Osteocyte (in vitro differentiated cells): ENCODE data around the gene ARSA. TPM values are rescaled to one million over a fixed set of nuclear protein-coding genes. Genes with fewer than 3 reads are reported as not detected.
A peak's percentile ranks its signal among the peaks of the same experiment; 100 is the strongest.

Experiments used
- DNase-seq: peaks from one replicate; pipeline ENCODE4 v3.0.0; 2021; ENCODE audit warnings: mixed read lengths; ENCODE audit not compliant: unreplicated experiment; ENCODE audit errors: extremely low spot score
- H3K27ac Mint-ChIP-seq: one replicate; pipeline ENCODE4 v1.8.0; 2021; ENCODE audit warnings: mild to moderate bottlenecking, mixed read lengths; ENCODE audit not compliant: unreplicated experiment
- H3K27me3 Mint-ChIP-seq: one replicate; pipeline ENCODE4 v1.8.0; 2021; ENCODE audit warnings: mixed read lengths; ENCODE audit not compliant: unreplicated experiment
- H3K36me3 Mint-ChIP-seq: one replicate; pipeline ENCODE4 v1.8.0; 2021; ENCODE audit warnings: mixed read lengths; ENCODE audit not compliant: unreplicated experiment
- H3K4me1 Mint-ChIP-seq: one replicate; pipeline ENCODE4 v1.8.0; 2021; ENCODE audit warnings: mixed read lengths; ENCODE audit not compliant: unreplicated experiment
- H3K4me3 Mint-ChIP-seq: one replicate; pipeline ENCODE4 v1.8.0; 2021; ENCODE audit warnings: mild to moderate bottlenecking, moderate library complexity, mixed read lengths; ENCODE audit not compliant: unreplicated experiment
- H3K9me3 Mint-ChIP-seq: one replicate; pipeline ENCODE4 v1.8.0; 2021; ENCODE audit warnings: mixed read lengths; ENCODE audit not compliant: unreplicated experiment
- total RNA-seq: library from RNA; stranded (reverse); gene quantifications from 2 replicates; pipeline ENCODE4 v1.2.1, GENCODE V29; 2021
- TF ChIP-seq, protein P1 (sequence below): fragments of 200-600 bp; sonication (generic); IDR thresholded peaks from 2 replicates; pipeline ENCODE4 v1.5.0; 2021; ENCODE audit warnings: antibody characterized with exemption, mild to moderate bottlenecking, moderate library complexity

Gene ARSA
- total RNA-seq, 1 donor from 2014 or later = 43.5 TPM

DNA sequence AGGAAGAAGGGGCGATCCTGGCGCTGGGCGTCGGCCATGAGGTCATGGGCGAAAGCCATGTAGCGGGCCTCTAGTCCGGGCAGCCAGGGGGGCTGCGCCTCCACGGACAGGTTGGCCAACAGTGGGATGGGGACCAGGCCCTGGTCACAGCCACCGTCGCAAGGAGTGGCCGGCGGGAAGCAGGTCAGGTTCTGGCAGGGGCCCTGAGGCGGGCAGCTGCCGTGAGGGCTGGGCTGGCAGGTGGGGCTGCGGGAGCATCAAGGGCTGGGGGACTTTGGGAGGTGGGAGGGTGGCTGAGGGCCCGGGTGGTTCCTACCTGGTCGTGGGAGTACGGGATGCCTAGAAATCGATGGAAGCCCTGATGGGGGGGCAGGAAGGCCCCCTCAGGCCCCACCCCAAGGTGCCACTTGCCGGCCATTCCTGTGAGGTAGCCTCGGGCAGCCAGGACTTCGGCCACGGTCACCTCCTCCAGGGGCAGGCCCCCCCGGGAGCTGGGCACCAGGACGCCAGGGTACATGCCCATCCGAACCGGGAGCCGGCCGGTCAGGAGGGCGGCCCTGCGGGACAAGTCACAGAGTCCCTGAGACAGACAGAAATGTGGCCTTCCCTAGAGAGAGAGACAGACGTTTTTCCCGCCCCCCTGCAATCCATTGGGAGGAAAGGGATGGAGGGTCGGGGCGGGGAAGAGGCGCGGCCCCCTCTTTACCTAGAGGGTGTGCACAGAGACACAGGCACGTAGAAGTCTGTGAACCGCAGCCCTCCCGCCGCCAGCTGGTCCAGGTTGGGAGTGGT, 906 bp downstream of the ARSA start:
- H3K9me3 Mint-ChIP-seq = no peaks in the 10 kb centered on the region
- TF ChIP-seq, protein P1, sequence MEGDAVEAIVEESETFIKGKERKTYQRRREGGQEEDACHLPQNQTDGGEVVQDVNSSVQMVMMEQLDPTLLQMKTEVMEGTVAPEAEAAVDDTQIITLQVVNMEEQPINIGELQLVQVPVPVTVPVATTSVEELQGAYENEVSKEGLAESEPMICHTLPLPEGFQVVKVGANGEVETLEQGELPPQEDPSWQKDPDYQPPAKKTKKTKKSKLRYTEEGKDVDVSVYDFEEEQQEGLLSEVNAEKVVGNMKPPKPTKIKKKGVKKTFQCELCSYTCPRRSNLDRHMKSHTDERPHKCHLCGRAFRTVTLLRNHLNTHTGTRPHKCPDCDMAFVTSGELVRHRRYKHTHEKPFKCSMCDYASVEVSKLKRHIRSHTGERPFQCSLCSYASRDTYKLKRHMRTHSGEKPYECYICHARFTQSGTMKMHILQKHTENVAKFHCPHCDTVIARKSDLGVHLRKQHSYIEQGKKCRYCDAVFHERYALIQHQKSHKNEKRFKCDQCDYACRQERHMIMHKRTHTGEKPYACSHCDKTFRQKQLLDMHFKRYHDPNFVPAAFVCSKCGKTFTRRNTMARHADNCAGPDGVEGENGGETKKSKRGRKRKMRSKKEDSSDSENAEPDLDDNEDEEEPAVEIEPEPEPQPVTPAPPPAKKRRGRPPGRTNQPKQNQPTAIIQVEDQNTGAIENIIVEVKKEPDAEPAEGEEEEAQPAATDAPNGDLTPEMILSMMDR = no peak
- H3K4me3 Mint-ChIP-seq = peak overlapping the region; percentile 82
- H3K27me3 Mint-ChIP-seq = no peaks in the 10 kb centered on the region
- H3K27ac Mint-ChIP-seq = no peak overlapping the region
- H3K36me3 Mint-ChIP-seq = no peaks in the 10 kb centered on the region
- no peak for DNase-seq
- H3K4me1 Mint-ChIP-seq = peaks cover 11% of the 10 kb centered on the region

DNA sequence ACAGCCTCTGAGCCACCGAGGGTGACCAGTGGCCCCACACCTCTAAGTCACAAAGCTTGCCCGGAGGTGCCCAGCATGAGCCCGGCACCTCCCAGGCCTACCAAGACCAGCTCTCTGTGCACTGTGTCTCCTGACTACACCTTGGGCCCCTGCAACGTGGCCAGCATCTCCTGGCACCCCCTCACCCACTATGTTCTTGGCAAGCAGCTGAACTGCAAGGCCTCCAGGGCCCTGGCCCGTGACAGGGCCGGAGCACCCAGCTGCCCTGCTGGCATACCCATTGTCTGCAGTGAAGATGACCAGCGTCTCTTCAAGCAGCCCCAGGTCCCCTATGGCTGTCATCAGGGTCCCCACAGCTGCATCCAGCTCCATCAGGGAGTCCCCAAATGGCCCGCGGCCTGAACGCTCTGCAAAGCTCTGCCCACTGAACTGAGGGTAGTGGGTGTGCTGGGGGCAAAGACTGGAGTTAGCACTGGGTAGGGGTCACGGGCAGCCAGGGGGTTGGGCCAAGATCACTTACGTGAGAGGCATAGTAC, 1.6 kb downstream of the ARSA start:
- TF ChIP-seq, protein P1 = no peak
- no peak for DNase-seq
- no peak overlapping the region for H3K27ac Mint-ChIP-seq
- no peaks in the 10 kb centered on the region for H3K9me3 Mint-ChIP-seq
- H3K36me3 Mint-ChIP-seq = no peaks in the 10 kb centered on the region
- H3K27me3 Mint-ChIP-seq = peaks cover 3% of the 10 kb centered on the region
- H3K4me3 Mint-ChIP-seq = peak overlapping the region; percentile 60
- peaks cover 18% of the 10 kb centered on the region for H3K4me1 Mint-ChIP-seq

DNA sequence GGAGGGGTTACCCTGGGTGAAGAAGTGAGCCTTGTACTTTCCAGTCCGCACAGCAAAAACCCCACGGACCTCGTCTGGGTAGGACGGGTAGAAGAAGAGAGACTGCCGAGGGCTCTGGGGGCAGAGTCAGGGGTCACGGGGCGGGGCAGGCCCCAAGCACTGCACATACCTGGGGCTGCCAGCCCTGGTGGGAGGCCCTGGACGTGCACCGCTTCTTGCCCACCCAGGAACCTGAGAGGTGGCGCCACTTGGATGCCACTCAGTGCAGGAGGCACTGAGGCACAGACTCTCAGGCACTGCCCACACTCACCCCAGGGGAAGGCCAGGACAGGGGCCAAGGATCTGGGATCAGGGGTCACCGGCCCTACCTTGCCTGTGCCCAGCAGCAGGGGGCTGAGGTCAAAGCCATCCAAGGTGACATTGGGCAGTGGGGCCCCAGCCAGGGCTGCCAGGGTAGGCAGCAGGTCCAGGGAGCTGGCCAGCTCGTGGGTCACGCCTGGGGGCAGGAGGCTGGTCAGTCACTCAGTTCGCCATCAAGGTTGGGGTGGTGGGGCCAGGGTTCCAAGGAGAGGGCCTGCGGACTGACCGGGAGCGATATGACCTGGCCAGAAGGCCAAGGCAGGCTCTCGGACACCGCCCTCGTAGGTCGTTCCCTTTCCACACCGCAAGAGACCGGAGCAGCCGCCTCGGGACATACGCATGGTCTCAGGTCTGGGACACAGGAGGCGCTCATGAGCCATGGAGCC, 2.2 kb downstream of the ARSA start:
- Mint-ChIP-seq H3K9me3 (no peaks in the 10 kb centered on the region), H3K27me3 (peaks cover 3% of the 10 kb centered on the region), H3K27ac (no peak overlapping the region), H3K36me3 (no peaks in the 10 kb centered on the region), H3K4me1 (peaks cover 18% of the 10 kb centered on the region), H3K4me3 (no peak overlapping the region)
- no peak for DNase-seq
- TF ChIP-seq, protein P1 = no peak

DNA sequence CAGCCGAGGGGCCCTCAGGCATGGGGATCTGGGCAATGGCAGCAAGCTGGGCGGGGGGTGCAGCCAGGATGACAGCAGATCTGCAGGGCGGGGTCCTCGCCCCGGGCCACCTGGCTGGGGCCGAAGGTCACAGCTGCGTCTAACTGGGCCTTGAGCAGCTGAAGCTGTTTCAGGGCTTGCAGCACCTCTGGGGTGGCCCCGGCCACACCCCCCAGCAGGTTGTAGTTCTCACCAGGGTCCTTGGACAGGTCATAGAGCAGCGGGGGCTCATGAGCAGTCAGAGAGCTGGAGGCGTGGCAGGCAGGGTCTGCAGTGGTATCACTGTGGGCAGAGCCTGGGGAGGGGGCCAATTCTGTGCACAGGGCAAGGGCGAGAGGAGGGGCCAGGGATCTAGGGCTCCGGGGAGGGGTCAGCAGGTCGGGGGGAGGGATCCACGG, 2.8 kb downstream of the ARSA start:
- Mint-ChIP-seq H3K9me3 (no peaks in the 10 kb centered on the region), H3K36me3 (no peaks in the 10 kb centered on the region), H3K4me1 (peaks cover 24% of the 10 kb centered on the region), H3K27me3 (peaks cover 3% of the 10 kb centered on the region), H3K4me3 (no peak overlapping the region), H3K27ac (no peak overlapping the region)
- DNase-seq = no peak
- TF ChIP-seq, protein P1 = no peak
